ENCODE measurements around the gene SV2B.

GRCh38 chr15:91171334-91171733 is 71.3 kb downstream of the SV2B start:
- TF ChIP-seq CTCF (IDR thresholded peaks at IDR 0.05) (no peak), POLR2A (IDR thresholded peaks at IDR 0.05) (no peak)

Data from adrenal gland (tissue), 5 donors.